Measurements from ENCODE around the gene MITD1. TPM values are rescaled to one million over a fixed set of nuclear protein-coding genes. Genes with fewer than 3 reads are reported as not detected.

The MITD1 gene
- total and polyA plus RNA-seq, 2 of the 13 experiments (the other 11 are each of a cell fraction or from before 2014, with no cell fraction given): 17.8 to 43.7 TPM

GRCh38 chr2:99140056-99140859, 40.6 kb downstream of the MITD1 start:
- Histone ChIP-seq H3K4me2 (ENCODE audit: low read depth, low read length) (peak overlapping the region; percentile 95), H3K27ac (ENCODE audit: extremely low read length, insufficient read depth, low read length) (peak overlapping the region; percentile 74), H3K79me2 (ENCODE audit: insufficient read depth, low read length) (peaks cover 9% of the 10 kb centered on the region), H4K20me1 (ENCODE audit: insufficient read depth, low read length) (no peaks in the 10 kb centered on the region), H3K4me1 (ENCODE audit: insufficient read depth, low read length) (peaks cover 28% of the 10 kb centered on the region), H3K36me3 (replicated peaks in 1 of 2; ENCODE audit: control insufficient read depth in 1 of 2, insufficient read depth in 2 of 2, low read length in 2 of 2) (no peaks in the 10 kb centered on the region), H3K4me3 (replicated peaks in 1 of 3; ENCODE audit: insufficient read depth in 1 of 3, low read depth in 2 of 3, low read length in 3 of 3) (peak overlapping the region; percentile 75 to 92 (median 85)), H3K27me3 (ENCODE audit: control insufficient read depth in 1 of 2, insufficient read depth in 2 of 2, low read length in 2 of 2) (no peaks in the 10 kb centered on the region), H3K9me3 (ENCODE audit: low read length) (no peaks in the 10 kb centered on the region), H2AFZ (ENCODE audit: low read length) (peak overlapping the region; percentile 78), H3K9ac (ENCODE audit: insufficient read depth, low read depth, low read length) (peak overlapping the region; percentile 76)
- no peak for FAIRE-seq
- in situ Hi-C loops (cut with HindIII; ENCODE audit: extremely low pct_ligation_motif_present, low pct_unique_long_range_greater_than_20kb): no loop called here
- ChIA-PET CTCF (ENCODE audit: low intra/inter-chr PET ratio, low total read pairs) (no interaction called here), POLR2A (interaction anchor here (0.8 to 3.0 kb wide), 14 partner anchors 12 to 1423 kb away, joined by 3 to 140 read pairs (median 4); partner anchors contain the start of genes COA5, EIF5B, LIPT1 and MGAT4A)
- BruUV-seq (replicated peaks): TSS peak; percentile 51
- DNase-seq (ENCODE audit: low spot score): peak; percentile 39
- intact Hi-C loops (cut with micrococcal nuclease; ENCODE audit: unreplicated experiment): loop anchor here (2.0 to 5.0 kb wide), 2 partner anchors 197 to 352 kb away; partner anchors contain the start of genes EIF5B, REV1 and TXNDC9
- no peak for ATAC-seq
- 6% methylated on average over 17 of the region's 17 CpGs for WGBS (ENCODE audit: low lambda C conversion rate)
- TF ChIP-seq HDAC6 (IDR thresholded peaks at IDR 0.05; ENCODE audit: low read depth, low read length) (no peak), ZNF367 (CRISPR knock-in tag; IDR thresholded peaks at IDR 0.05; ENCODE audit: borderline replicate concordance) (0 out of 2 replicates have a peak, but pooled peaks have one; percentile 56), TIGD3 (CRISPR knock-in tag; IDR thresholded peaks at IDR 0.05; ENCODE audit: borderline replicate concordance) (no peak), THAP7 (CRISPR knock-in tag; IDR thresholded peaks at IDR 0.05) (no peak), SMAD9 (CRISPR knock-in tag; IDR thresholded peaks at IDR 0.05) (peak; percentile 60; the same call in 1 of the 2 replicates), HNF4A (CRISPR knock-in tag; IDR thresholded peaks at IDR 0.05) (peak; percentile 20; the same call in 1 of the 2 replicates), MYC (CRISPR knock-in tag; IDR thresholded peaks at IDR 0.05; ENCODE audit: borderline replicate concordance) (no peak), IKZF5 (CRISPR knock-in tag; IDR thresholded peaks at IDR 0.05) (no peak), ZNF850 (CRISPR knock-in tag; conservative IDR thresholded peaks at IDR 0.05) (0 out of 2 replicates have a peak, but pooled peaks have one; percentile 75), E2F1 (CRISPR knock-in tag; IDR thresholded peaks at IDR 0.05) (no peak), ZNF18 (CRISPR knock-in tag; IDR thresholded peaks at IDR 0.05; ENCODE audit: insufficient replicate concordance) (no peak), ZNF205 (CRISPR knock-in tag; IDR thresholded peaks at IDR 0.05) (no peak), REL (CRISPR knock-in tag; conservative IDR thresholded peaks at IDR 0.05) (no peak), SIX1 (CRISPR knock-in tag; IDR thresholded peaks at IDR 0.05; ENCODE audit: borderline replicate concordance) (peak; percentile 13; the same call in 1 of the 2 replicates), MED1 (CRISPR knock-in tag; IDR thresholded peaks at IDR 0.05) (no peak), SRSF1 (optimal IDR thresholded peaks at IDR 0.05; ENCODE audit: low read depth, low read length) (no peak), KDM1A (CRISPR knock-in tag; IDR thresholded peaks at IDR 0.05) (no peak), TEAD3 (CRISPR knock-in tag; optimal IDR thresholded peaks at IDR 0.05; ENCODE audit: borderline replicate concordance) (peak; percentile 11)

Data from HepG2 (cell line).